ENCODE measurements around the gene NEK4.
"Not testable (repeated sequence)": the region's sequence is repeated elsewhere in the genome, so short reads cannot be mapped to it uniquely, and the experiment has no call there.

Gene NEK4

DNA sequence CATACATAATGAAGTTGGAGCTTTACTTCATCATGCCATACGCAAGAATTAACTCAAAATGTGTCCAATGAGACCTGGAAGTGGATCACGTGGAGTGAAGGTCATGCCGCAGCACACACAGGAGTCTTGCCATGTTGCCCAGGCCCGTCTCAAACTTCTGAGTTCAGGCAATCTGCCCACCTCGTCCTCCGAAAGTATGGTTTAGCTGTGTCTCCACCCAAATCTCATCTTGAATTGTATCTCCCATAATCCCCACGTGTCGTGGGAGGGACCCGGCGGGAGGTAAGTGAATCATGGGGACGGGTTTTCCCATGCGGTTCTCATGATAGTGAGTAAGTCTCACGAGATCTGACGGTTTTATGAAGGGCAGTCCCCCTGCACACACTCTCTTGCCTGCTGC is 39.1 kb downstream of the NEK4 start:
- no peak for FAIRE-seq

DNA sequence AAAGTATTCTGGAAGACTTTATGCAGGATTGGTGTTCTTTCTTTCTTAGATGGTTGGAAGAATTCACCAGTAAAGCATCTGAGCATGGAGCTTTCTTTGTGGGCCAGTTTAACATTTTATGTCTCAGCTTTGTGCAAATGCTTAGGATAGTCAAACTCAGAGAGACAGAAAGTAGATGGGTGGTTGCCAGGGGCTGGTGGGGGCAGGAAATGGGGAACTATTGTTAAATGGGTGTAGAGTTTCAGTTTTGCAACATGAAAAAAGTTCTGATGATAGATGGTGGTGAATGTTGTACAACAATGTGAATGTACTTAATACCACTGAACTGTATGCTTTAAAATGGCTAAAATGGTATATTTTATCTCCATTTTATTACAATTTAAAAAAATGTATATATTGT is 40.1 kb downstream of the NEK4 start:
- no peak for FAIRE-seq

DNA sequence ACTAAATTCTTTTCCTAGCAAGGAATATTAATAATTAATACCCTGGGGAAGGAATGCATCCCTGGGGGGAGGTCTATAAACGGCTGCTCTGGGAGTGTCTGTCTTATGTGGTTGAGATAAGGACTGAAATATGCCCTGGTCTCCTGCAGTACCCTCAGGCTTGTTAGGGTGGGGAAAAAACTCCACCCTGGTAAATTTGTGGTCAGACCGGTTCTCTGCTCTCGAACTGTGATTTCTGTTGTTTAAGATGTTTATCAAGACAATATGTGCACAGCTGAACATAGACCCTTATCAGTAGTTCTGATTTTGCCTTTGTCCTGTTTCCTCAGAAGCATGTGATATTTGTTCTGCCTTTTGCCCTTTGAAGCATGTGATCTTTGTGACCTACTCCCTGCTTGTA is 42.0 kb downstream of the NEK4 start:
- FAIRE-seq = not testable (repeated sequence)

DNA sequence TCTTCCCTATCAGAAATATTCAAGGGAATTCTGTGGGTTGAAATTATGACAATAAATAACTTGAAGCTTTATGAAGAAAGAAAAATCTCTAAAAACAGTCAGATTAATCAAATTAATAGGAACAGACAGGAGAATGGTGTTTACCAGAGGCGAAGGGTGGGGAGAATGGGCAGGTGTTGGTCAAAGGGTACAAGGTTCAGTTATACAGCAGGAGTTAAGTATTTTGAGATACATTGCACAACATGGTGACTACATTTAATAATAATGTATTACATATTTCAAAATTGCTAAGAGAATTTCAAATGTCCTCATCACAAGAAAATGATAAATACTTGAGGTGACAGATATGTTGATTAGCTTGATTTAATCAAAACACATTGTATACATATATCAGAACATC is 46.2 kb downstream of the NEK4 start:
- no peak for FAIRE-seq

DNA sequence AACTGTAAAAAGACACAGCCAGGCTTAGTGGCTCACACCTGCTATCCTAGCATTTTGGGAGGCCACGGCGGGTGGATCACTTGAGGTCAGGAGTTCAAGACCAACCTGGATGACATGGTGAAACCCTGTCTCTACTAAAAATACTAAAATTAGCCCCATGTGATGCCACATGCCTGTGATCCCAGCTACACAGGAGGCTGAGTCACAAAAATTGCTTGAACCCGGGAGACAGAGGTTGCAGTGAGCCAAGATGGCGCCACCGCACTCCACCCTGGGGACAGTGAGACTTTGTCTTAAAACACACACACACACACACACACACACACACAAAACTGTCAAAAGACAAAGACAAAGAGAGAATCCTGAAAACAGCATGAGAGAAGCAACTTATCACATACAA is 46.8 kb downstream of the NEK4 start:
- FAIRE-seq = no peak

DNA sequence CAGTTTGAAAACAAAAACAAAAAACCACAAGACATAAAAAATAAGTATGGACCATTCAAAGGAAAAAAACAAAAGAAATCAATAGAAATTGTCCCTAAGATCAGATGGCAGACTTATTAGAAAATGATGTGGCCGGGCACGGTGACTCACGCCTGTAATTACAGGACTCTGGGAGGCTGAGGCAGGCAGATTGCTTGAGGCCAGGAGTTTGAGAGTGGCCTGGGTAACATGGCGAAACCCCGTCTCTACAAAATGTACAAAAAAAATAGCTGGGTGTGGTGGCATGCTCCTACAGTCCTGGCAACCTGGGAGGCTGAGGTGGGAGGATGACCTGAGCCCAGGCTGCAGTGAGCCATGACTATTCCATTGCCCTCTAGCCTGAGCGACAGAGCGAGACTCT is 48.2 kb downstream of the NEK4 start:
- no peak for FAIRE-seq

DNA sequence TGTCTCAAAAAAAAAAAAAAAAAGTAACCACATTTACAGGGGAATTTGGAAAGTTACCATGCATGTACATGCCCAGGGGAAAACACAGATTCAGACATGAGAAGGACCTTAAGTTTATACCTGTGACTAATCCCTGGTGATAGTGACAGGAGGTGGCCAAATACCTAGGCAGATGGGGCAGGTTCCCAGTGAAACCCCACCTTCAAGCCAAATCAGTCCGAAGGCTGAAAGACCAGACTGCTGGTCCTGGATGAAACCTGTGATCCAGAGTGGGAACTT is 49.1 kb downstream of the NEK4 start:
- no peak for FAIRE-seq

DNA sequence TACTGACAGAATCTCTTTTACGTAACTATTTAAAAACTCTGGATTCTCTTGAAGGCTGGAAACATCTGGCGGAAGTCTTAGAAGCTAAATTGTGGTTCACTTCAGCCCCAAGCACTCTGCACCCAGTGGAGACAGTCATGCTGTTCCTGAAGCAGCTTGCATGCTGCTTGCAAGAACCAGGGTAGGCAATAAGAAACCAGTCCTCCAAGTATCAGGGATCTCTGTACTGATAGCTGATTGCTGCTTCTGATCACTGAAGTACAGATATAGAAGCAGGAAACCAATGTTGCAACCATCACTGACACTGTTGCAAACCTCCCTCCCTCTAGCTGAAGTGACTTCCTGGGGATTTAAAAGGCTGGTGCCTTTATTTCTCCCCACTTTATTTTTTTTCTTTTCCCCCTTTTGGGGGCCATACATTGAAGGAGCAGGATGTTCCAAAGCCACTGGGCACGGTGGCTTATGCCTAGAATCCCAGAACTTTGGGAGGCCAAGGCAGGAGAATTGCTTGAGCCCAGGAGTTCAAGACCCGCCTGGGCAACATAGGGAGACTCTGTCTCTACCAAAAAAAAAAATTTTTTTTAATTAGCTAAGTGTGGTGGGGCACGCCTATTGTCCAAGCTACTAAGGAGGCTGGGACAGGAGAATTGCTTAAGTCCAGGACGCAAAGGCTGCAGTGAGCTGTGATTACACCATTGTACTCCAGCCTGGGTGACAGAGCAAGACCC is 49.6 kb downstream of the NEK4 start:
- no peak for FAIRE-seq

DNA sequence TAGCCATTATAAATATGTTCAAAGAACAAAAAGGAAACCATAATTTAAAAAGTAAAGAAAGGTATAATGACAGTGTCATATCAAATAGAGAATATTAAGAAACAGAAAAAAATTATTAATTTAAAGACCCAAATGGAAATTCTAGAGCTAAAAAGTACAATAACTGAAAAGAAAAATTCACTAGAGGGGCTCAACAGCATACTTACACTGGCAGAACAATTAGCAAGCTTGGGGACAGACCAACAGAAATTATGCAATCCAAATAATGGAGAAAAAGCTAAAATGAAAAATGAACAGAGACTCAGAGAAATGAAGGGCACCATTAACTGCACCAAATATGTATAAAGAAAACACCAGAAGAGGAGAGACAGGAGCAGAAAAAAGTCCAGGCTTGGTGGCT is 51.1 kb downstream of the NEK4 start:
- FAIRE-seq = no peak

DNA sequence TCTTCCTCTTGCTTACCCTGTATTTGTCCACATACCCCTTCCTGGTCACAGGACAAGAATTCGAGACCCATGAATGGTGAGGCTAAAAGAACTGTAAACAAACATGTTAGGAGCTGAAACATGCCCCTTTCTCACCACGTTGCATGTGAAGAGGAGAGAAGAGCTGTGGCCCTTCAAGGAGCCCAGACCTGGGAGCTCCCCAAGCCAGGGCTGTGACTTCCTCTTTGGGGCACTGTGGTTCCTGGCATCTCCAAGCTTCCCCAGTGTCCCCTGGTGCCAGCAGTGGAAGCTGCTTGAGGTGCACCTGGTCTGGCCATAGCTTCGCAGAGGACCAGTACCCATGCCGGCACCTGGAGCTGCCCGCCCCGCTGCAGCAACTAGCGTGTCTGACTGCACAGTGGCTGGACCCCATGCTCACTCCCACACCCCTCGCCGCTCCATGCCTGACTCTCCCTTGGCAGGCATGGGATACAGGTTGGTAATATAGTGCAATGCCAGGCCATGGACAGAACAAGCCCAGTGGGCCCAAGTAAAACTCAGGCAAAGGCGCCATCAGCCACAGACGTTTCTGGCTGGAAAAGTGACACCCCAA is 54.9 kb downstream of the NEK4 start:
- FAIRE-seq = no peak

DNA sequence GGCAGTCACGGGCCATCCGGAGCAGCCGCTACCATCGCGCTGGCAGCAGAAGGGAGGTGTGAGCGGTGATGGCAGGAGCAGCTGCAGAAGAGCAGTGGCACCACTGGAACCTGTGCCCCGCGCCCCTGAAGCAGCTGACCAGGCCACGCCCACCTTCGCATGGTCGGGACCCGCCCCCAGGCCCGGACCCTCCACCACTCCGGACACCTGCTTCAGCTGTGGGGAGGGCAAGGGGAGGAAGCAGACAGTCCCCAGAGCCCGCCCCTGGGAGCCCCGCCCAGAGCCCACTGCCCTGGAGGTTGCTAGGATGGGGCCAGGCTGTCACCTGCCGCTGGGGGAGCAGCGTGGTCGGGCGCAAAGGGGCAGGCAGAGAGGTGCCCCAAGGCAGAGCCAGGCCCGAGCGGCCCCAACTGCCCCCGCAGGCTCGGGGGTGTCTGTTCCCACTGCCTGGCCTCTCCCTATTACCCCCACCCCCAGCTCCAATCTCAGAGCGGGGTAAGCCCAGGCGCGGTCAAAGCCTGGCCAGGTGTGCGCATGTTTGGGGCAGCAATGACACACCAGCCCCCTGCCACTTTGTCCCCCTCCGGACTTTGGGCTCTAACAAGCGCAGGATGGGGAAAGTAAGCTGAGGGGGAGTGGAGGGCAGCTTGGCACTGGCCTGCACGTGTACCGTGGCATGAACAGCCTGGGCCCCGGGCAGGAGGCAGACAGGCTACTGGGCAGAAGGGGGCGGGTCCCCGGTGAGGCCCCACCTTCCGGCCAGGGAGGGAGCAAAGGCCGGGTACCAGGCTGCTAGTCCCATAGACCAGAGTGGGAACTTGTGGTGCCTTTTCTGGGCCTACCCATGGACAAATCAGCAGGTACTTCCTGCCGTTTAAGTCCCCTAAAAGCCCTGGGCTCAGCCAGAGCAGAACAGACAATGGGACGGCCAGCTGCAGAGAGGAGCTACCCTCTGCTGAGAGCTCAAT is 56.1 kb downstream of the NEK4 start:
- no peak for FAIRE-seq

DNA sequence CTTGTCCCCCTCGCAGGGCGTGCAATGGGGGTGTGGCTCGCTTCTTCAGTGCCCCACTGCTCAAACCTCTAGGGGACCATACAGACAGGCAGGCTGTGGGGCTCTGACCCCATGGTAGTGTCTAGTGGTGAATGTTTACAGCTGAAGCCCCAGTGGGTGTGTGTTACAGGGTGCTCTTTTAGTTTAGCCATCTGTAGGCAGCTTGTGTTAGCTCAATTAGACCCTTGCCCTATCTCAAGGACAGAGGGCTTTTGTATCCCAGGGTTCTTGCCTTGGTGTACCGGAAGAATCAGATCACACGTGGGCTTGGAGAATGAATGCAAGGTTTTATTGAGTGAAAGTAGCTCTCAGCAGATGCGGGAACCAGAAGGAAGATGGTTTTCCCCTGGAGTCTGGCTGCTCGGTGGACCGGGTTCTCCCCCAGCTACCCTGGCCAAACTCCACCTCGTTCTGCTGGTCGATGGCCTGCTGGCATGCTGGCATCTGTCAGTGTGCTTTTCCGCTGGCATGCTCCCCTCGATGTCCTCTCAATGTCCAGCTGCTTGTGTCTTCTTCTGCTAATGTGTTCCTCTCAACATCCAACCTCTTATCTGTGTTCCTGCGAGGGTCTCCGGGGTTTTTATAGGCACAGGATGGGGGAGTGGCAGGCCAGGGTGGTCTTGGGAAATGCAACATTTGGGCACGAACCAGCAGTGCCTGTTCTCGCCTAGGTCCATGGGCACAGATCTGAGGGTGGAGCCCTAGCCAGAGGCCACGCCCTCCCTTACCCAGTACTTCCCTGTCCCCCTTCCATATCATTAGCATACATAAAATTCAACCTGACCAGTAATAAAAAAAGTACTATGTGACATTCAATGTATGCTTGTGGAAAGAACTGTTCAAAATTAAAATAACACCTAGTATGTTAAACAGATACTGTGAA is 58.2 kb downstream of the NEK4 start:
- FAIRE-seq = no peak

DNA sequence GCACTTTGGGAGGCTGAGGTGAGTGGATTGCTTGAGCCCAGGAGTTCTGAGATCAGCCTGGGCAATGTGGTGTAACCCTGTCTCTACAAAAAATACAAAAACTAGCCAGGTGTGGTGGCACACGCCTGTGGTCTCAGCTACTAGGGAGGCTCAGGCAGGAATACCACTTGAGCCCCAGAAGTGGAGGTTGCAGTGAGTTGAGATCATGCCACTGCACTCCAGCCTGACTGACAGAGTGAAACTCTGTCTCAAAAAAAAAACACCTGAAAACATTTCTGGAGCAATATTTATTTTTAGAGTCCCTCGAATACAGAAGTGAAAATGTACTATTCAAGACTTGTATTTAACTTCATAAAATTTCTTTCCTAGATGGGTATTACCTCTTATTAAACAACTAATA is 60.2 kb downstream of the NEK4 start:
- no peak for FAIRE-seq

DNA sequence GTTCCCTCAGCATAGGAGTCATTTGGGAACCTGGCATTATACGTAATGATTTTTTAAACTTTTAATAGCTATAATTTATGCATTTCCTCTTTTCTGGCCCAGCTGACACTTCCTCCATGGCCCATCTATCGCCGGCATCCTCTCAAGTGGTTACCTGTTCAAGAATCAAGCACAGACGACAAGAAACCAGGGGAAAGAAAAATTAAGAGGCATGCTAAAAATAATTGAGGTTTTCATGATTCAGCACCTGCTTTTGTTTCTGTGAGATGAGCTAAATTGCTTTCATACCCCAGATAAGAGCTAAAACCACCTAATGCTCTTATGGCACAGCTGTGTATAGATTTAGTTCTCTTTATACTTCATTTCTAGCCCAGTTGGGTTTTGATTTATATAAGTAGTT is 63.2 kb downstream of the NEK4 start:
- FAIRE-seq = no peak

DNA sequence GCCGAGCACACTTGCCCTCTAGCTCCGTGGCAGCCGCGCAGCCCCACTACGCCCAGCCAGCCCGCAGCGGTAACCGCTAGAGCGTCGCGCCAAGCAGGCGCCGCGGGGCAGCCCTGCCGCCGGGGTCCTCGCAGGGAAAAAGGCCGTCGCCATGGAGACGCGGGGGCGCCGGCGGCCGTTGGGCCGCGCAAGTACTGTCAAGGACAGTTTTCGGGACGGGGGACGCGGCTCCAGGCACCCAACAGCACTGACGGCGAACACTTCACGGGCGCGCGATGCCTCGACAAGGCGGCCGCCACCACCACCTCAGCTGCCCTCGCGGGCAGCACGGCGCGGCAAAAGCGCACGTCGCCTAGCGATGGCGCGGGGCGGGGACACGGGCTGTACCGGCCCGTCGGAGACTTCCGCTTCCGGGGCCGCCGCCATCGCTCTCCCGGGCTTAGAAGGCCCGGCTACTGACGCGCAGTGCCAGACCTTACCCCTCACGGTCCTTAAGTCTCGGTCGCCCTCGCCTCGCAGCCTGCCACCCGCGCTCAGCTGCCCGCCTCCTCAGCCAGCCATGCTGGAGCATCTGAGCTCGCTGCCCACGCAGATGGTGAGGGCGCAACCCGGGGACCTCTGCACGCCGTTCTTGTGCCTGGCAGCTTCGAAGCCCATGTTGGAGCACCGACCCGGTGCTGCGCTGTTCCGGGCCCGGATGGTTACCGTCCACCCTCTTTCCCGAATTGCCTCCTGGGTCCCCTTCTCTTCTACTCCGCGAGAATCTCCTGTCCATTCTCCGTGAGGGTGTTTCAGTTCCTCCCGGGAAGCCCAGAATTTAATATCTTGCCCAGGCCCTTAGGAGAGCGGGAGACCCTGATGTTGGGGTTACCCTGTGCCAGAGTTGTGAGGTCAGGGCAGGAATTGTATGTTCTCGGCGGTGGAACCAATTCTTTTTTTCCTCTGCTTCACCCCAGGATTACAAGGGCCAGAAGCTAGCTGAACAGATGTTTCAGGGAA is 64.8 kb downstream of the NEK4 start, which contains the start of the genes GLT8D1 and SPCS1:
Gene GLT8D1 (minus strand): TSS at position 104 of the 999 bp plus-strand sequence. CDS start 5,331 bp downstream, outside the sequence.
Gene SPCS1 (plus strand): TSS at position 419 of the 999 bp plus-strand sequence. CDS start 141 bp downstream, at position 560.
- no peak for FAIRE-seq

DNA sequence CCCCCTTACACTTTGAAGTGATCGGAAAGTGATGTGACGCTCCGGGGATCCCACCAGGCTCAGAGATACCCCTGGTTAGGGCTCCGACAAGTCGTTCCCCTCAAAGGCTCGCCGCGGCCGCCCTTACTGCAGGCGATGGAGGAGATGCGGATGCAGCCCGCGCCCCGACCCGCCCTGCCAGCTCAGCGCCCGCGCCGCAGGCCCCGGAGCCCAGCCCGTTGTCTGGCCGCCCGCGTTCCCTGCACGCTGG is 65.4 kb downstream of the NEK4 start:
- FAIRE-seq = no peak

DNA sequence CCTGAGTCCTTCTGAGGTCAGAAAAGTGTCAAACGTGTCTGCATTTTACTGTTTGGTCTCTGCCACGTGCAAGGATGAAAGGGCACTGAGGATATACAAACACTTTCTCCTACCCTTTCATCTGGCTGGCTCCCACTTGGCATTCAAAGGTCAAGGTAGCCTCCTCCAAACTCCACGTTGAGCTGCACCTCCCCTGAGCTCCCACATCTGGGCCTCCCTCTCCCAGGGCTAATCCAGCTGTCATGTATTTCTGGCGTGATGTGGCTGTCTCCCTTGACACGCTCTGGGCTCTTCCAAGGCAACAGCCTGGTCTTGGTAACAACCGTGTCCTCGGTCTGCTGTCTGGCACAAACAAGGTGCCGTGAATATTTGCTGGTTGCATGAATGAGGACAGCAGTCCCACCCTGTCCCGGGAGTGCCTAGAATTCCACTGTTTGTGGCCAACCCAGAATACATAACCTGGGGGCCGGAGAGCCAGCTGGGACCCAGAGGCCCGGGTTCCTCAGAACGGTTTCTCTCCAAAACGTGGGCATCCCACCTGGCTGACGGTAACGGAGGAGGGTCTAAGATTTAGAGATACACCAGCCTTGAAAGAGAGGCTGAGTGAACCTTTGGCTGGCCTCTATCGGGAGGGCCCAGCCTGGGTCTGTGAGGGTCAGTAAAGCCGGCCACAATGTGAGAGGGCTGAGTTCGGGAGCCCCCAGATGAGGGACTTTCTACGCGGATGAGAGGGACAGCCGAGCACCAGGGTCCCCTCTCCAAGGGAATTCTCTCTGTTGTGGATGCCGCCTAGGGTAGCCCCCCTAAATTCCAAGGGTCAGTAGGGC is 65.9 kb downstream of the NEK4 start:
- no peak for FAIRE-seq

DNA sequence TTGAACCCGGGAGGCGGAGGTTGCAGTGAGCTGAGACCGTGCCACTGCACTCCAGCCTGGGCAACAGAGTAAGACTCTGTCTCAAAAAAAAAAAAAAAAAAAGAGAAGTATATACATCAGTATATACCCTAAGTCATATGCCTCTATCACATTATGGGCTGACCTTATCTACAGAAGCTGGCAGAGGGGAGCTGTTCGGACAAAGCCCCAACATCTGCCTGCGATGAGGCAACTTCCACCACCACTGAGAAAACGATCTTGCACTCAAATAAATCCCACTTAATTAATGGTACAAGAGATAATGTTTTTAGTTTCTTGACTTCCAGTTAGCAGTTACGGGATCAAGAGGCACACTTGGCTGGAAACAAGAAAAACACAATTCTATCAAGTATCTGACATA is 67.4 kb downstream of the NEK4 start:
- FAIRE-seq = no peak

DNA sequence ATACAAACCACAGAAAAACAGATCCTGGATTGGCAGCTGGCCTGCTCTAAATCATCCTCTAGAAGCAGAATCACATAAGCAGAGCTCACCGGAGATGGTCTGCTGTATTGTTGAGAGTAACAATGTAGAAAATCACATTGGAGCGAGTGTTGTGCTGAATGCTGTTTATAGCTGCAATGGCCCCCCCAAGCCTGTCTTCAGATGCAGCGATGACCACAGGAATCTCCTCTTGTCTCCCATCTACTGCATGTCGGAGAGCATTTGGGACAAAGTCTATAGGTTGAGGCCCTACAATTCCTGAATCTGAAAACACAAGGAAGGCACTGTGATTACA is 73.1 kb downstream of the NEK4 start:
- no peak for FAIRE-seq

DNA sequence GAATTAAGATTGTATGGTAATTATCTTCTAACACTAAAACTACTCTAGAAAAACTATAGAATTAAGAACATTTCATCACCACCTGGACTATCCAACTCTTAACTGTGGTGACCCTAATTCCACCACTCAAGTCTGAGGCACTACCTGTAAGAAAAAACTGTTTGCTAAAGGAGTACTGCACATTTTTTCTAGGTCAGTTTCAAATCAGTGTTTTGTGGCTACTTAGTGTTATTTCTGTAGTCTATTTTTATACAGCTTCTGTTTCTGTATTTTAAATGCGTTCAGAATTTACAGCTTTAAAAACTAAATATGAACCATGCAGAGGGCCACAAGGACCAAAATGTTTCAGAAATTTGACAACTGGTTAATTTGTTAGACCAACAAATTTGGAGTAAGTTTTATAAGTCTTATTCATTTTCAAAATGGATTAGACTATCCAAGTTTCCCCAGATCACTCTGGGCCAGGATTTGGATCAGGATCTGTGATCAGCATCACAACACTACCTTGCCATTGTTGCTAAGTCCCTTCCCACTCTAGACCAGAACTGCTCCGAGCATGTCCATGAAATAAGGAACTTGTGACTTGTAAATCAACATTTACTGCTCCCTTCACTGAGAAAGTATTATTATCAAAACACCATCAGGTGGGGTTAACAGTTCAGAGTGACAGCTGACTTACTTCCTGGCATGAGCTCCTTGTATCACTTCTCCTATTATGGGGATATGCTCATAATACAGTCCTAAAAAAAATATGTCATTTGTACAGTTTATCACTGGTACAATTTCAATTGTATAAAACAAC is 73.7 kb downstream of the NEK4 start:
- no peak for FAIRE-seq

Data from endometrium (tissue), 2 donors.